ENCODE data around the gene PALM. TPM values are rescaled to one million over a fixed set of nuclear protein-coding genes. Genes with fewer than 3 reads are reported as not detected.

The PALM gene
- total RNA-seq, 1 experiment from 2014 or later, result 4.0 TPM

GRCh38 chr19:677201-677600 lies 31.5 kb upstream of the PALM start:
- peak; percentile 36 for DNase-seq (ENCODE audit: low read depth, low spot score)
- in situ Hi-C loops (cut with HindIII; ENCODE audit: low pct_unique_long_range_greater_than_20kb, low sequenced_read_pairs), result no loop called here

DNA sequence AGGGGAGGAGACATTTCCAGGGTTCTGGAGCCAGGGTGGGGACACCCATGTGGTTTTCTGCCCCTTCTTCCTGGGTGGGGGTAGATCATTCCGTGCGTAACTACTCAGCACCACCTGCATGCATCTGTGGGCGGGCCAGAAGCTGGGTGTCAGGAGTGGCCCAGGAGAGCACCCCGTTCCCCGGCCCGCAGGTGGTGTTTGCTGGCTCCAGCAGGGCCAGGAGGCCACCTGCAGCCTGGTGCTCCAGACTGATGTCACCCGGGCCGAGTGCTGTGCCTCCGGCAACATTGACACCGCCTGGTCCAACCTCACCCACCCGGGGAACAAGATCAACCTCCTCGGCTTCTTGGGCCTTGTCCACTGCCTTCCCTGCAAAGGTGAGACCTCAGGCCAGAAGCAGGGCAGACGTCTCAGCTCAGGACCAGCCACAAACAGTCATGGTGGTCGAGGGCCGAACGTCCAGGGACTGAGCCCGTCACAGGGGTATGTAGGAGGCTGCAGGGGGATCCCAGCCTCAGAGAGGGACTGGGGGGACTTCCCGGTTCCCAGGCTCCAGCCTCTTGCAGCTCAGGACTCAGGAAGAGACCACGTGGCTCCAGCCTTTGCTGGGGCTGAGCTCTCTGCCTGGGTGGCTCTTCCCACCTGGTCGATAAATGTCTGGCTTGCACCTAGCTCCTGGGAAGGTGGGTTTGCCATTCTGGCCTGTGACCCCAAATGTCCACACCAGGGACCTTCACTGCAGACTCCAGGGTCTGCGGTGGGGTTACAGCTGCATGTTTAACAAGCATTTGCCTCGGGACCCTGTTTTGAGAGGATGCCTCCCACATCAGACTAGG lies 30.9 kb upstream of the PALM start:
- DNase-seq (ENCODE audit: low read depth, low spot score), result no peak
- in situ Hi-C loops (cut with HindIII; ENCODE audit: low pct_unique_long_range_greater_than_20kb, low sequenced_read_pairs), result no loop called here

DNA sequence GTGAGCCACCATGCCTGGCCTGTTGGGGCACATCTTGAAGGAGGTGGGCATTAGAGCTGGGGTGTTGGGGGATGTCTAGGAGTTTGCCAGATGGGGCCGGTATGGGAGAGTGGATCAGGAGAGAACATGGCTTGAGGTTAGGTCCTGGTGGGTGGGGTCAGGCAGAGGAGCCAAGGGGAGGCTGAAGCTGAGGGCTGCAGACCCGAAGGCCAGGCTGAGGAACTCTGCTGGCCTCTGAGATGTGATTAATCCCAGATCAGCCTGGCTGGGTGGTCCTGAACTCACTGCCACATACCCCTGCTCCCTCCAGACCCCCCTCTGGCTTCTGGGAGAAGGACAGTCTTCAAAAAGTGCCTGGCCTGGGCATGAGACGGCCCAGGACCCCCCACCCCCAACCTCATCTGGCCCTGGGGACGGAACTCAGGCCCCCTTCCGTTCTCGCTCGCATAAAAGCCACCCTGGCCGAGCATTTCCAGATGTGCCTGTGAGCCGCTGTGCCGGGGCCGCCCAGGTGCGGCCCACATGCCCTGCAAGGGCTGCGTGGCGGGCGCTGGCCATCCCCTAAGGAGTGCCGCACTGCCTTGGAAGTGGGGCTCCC lies 29.8 kb upstream of the PALM start:
- DNase-seq (ENCODE audit: low read depth, low spot score), result no peak
- in situ Hi-C loops (cut with HindIII; ENCODE audit: low pct_unique_long_range_greater_than_20kb, low sequenced_read_pairs), result no loop called here

DNA sequence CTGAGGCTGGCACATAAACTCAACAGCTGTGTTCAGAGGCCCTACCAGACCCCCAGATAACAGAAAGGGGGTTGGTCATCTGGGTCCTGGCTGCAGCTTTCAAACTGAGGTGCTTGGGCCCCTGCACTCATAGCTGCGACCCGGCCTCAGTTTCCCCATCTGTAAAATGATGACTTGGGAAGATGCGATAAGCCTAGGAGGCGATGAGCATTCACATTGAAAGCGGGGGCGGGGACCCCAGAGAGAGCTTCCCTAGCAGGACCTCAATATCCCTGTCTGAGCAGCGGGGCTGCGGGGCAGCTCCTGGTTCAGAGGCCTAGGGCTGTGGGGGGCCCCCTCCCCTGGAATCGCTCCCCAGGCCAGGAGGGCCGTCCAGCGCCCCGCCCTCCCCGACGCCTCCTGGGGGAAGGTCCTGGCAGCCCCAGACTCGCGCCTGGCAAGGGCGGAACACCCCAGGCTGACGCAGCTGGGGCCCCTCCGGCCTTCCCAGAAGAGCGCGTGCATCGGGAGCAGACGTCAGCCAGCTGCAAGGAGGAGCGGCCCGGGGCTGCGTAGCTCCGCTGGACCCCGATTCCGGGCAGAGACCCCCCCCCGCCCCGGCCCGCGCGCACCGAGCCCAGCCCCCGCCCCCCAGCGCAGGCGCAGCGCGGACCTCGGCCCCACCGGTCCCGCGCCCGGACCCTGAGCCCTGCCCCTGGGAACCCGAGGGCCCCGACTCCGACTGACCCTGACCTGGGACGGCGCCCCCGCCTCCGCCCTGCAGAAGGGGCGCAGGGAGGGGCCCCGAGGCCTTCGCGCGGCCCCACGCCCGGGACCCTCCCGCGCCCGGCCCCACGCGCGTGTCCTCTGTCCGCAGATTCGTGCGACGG lies 29.1 kb upstream of the PALM start:
- in situ Hi-C loops (cut with HindIII; ENCODE audit: low pct_unique_long_range_greater_than_20kb, low sequenced_read_pairs), result no loop called here
- peak; percentile 34 for DNase-seq (ENCODE audit: low read depth, low spot score)

GRCh38 chr19:680287-681028 lies 28.3 kb upstream of the PALM start:
- in situ Hi-C loops (cut with HindIII; ENCODE audit: low pct_unique_long_range_greater_than_20kb, low sequenced_read_pairs), result no loop called here
- DNase-seq (ENCODE audit: low read depth, low spot score), result peak; percentile 95

- in situ Hi-C loops (cut with HindIII; ENCODE audit: low pct_unique_long_range_greater_than_20kb, low sequenced_read_pairs), result no loop called here
- no peak for DNase-seq (ENCODE audit: low read depth, low spot score)
Observed at GRCh38 chr19:681029-682019, 27.4 kb upstream of the PALM start.

DNA sequence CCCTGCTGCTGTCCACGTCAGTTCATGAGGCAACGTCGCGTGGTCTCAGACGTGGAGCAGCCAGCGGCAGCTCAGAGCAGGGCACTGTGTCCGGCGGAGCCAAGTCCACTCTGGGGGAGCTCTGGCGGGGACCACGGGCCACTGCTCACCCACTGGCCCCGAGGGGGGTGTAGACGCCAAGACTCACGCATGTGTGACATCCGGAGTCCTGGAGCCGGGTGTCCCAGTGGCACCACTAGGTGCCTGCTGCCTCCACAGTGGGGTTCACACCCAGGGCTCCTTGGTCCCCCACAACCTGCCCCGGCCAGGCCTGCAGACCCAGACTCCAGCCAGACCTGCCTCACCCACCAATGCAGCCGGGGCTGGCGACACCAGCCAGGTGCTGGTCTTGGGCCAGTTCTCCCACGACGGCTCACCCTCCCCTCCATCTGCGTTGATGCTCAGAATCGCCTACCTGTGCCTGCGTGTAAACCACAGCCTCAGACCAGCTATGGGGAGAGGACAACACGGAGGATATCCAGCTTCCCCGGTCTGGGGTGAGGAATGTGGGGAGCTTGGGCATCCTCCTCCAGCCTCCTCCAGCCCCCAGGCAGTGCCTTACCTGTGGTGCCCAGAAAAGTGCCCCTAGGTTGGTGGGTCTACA lies 25.9 kb upstream of the PALM start:
- no peak for DNase-seq (ENCODE audit: low read depth, low spot score)
- in situ Hi-C loops (cut with HindIII; ENCODE audit: low pct_unique_long_range_greater_than_20kb, low sequenced_read_pairs), result no loop called here

DNA sequence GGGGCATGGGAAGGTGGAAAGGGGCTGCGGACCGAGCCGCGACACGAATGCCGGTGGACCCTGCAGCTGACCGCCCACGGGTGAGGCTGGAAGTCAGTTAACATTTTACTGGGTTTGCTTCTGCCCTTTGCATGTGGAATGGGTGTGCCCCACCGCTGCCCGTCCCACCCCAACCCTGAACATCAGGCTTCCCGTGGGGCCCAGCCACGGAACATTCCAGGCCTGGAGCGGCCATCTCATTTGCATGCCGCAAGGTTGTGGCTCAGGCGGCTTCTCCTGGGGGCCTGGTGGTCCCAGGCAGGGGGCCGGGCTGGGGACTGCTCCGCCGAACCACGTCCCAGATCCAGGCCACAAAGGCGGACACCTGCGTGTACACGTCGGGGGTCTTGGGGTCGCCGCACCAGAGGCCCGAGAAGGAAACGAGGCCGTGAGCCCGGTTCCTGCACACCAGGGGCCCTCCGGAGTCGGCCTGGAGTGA lies 23.2 kb upstream of the PALM start:
- DNase-seq (ENCODE audit: low read depth, low spot score), result no peak
- in situ Hi-C loops (cut with HindIII; ENCODE audit: low pct_unique_long_range_greater_than_20kb, low sequenced_read_pairs), result no loop called here

DNA sequence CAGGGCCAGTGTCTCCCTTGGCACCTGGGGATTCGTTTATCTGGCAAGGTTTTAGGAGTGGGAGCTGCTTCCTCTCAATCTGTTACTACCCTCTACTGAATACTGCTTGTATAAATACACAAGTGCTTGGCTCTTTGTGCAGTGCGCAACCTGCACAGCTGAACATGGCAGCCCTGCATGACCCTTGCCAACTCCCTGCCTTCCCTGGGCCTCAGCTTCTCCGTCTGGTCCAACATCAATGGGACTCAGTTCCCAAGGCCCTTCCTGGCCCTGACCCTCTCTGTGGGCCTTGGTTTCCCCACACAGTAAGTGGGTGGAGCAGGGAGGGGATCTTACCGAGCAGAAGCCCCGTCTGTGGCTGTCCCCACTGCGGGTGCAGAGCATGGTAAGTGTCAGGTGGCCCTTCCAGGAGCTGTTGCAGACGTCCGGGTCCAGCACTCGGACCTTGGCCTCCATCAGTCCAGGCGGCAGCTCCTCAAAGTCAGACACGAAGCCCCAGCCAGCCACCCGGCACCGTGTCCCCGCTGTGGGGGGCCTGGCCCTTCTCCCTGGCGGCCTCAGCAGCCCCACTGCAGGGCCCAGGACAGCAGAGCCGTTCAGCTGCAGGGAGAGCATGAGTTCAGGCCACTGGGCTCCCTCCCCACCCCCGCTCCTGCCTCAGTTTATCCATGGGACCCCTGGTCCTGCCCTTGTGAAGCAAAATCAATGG lies 22.0 kb upstream of the PALM start:
- in situ Hi-C loops (cut with HindIII; ENCODE audit: low pct_unique_long_range_greater_than_20kb, low sequenced_read_pairs), result no loop called here
- no peak for DNase-seq (ENCODE audit: low read depth, low spot score)

GRCh38 chr19:687569-688166 lies 21.1 kb upstream of the PALM start:
- in situ Hi-C loops (cut with HindIII; ENCODE audit: low pct_unique_long_range_greater_than_20kb, low sequenced_read_pairs), result no loop called here
- no peak for DNase-seq (ENCODE audit: low read depth, low spot score)

- no peak for DNase-seq (ENCODE audit: low read depth, low spot score)
- in situ Hi-C loops (cut with HindIII; ENCODE audit: low pct_unique_long_range_greater_than_20kb, low sequenced_read_pairs), result no loop called here
Observed at GRCh38 chr19:688214-688613, 20.5 kb upstream of the PALM start.

DNA sequence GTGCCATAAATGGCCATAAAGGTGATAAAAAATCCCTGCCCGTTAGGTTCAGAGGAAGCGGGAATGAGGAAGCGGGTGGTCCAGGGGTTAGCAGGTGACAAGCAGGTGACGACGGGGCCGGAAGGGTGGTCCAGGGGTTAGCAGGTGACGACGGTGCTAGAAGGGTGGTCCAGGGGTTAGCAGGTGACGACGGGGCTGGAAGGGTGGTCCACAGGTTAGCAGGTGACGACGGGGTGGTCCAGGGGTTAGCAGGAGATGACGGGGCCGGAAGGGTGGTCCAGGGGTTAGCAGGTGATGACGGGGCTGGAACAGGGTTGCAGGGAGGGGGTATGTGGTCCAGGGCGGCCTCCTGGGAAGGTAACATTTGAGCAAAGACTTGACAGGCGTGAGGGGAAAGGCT lies 19.7 kb upstream of the PALM start:
- no peak for DNase-seq (ENCODE audit: low read depth, low spot score)
- in situ Hi-C loops (cut with HindIII; ENCODE audit: low pct_unique_long_range_greater_than_20kb, low sequenced_read_pairs), result no loop called here

DNA sequence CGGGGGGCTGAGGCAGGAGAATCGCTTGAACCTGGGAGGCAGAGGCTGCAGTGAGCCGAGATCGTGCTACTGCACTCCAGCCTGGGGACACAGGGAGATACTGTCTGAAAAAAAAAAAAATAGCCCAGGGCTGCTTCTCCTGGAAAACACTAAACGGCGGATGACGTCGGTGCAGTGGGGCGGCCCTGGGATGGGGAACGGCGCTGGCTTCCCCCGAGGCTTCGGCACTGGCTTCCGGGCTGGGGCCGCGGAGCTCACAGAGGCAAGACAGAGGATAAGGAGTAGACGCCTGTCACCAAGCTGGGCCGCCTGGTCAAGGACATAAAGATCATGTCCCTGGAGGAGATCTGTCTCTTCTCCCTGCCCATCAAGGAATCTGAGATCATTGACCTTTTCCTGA lies 18.5 kb upstream of the PALM start:
- in situ Hi-C loops (cut with HindIII; ENCODE audit: low pct_unique_long_range_greater_than_20kb, low sequenced_read_pairs), result no loop called here
- no peak for DNase-seq (ENCODE audit: low read depth, low spot score)

DNA sequence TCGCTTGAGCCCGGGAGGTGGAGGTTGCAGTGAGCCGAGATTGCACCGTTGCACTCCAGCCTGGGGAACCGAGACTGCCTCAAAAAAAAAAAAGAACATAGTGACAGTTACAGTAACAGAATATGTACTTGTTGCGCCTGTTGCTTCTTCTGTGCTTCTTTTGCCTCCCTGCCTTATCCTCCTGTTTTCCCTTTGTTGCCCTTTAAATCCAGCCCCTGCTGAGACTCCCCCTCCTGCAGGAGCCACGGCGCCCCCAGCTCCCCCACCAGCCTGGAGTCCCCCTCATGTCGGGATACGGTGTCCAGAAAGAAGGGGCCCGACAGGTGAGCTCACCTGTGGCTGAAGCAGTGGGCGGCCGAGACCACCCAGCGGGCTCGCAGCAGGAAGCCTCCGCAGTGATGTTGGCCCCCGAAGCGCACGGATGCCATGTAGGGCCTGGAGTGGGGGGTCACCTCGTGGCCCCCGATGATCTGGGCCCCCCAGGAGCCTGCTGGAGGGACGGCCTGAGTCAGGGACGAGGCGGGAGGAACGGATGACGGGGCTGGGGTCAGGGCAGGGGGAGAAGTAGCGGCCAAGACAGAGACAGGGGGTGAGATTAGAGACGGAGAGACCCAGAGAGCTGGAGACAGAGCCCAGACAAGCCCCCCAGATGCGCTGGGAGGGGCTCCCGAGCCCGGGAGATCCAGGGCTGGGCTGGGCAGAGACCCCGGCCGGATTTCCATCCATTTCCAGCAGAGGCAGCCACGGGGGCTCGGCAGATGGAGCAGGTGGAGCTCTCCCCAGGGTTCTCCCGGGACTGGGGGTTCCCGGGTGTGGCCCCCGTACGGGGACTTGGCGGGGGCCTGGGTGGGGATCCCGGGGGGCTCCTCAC lies 14.0 kb upstream of the PALM start:
- in situ Hi-C loops (cut with HindIII; ENCODE audit: low pct_unique_long_range_greater_than_20kb, low sequenced_read_pairs), result no loop called here
- DNase-seq (ENCODE audit: low read depth, low spot score), result no peak

Measured in SK-MEL-5 (cell line).